Heart left ventricle (tissue), 13 donors: ENCODE measurements around the gene PGAP2.

Source experiments
- POLR2A ChIP-seq, 2 donors: fragments of 450-650 bp; IDR thresholded peaks; one replicate each; pipeline ENCODE4 v1.6.1; 2017; ENCODE audit warnings: antibody characterized with exemption in 2 of 2, mild to moderate bottlenecking in 2 of 2, moderate library complexity in 2 of 2
- TF ChIP-seq, protein P1 (sequence below), 12 donors: fragments of 200-600 bp; sonication (generic) in 4 of 12; IDR thresholded peaks; one replicate each; pipeline versions ENCODE4 v1.5.0 to v1.8.0; 2018 to 2022; ENCODE audit warnings: antibody characterized with exemption in 12 of 12, mild to moderate bottlenecking in 5 of 12
- donor health status: ischemic (EF 13 %, LVEDD 7.1; RV severe dilation, severe dysfunction).
- donor health status: DM: no; HTN: yes; CAD: no.
- donor health status: DM: no; HTN: no; CAD: no.
- donor health status: ischemic (EF 25% LVEDD 6.9; RV normal size, moderate dysfunction).
- donor health status: ischemic (EF 25% LVEDD 5.7; RV mildly dilated, moderate dysfunction).
- donor health status: ischemic (EF 35%, LVEDD 5.7; RV mildly dilated, moderate dysfunction).
- donor health status: nonischemic (EF 11% LVEDD 7.7; RV severe dilation, severe dysfunction).
- donor health status: DM: yes; HTN: yes; CAD: no.
- donor health status: PGD.
- donor health status: ischemic (EF 29% LVEDD 5.4; RV normal size, mild dysfunction).
- donor health status: nonischemic (EF 23%, LVEDD 6.1; RV moderate dilation, normal function).

DNA sequence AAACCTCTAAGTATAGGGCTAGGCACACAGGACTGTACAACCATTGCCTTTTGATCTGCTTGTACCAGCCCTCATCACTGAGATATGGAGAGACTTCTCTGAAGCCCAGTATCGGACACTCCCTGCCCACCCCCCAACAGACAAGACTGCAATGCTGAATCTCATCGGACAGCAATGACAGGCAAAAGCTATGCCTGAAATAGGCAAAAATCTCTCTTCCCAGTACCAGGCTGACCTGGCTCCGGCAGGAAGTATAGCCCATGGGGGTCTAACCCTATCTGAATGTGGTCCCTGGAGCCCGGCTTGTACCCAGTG, 25.9 kb downstream of the PGAP2 start:
- TF ChIP-seq, protein P1, sequence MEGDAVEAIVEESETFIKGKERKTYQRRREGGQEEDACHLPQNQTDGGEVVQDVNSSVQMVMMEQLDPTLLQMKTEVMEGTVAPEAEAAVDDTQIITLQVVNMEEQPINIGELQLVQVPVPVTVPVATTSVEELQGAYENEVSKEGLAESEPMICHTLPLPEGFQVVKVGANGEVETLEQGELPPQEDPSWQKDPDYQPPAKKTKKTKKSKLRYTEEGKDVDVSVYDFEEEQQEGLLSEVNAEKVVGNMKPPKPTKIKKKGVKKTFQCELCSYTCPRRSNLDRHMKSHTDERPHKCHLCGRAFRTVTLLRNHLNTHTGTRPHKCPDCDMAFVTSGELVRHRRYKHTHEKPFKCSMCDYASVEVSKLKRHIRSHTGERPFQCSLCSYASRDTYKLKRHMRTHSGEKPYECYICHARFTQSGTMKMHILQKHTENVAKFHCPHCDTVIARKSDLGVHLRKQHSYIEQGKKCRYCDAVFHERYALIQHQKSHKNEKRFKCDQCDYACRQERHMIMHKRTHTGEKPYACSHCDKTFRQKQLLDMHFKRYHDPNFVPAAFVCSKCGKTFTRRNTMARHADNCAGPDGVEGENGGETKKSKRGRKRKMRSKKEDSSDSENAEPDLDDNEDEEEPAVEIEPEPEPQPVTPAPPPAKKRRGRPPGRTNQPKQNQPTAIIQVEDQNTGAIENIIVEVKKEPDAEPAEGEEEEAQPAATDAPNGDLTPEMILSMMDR (IDR thresholded peaks at IDR 0.05) = no peak
- TF ChIP-seq POLR2A (IDR thresholded peaks at IDR 0.05) = no peak
